ENCODE measurements around the gene DOCK1.
"Not testable (repeated sequence)": the region's sequence is repeated elsewhere in the genome, so short reads cannot be mapped to it uniquely, and the experiment has no call there.

Gene DOCK1

GRCh38 chr10:126904818-126905701 lies at the start of gene DOCK1:
Gene DOCK1, plus strand, starts transcription at chr10:126905428. Its CDS starts 90 bp downstream, at chr10:126905518.
- peak; percentile 84 for DNase-seq

GRCh38 chr10:126857178-126857806 lies 47.9 kb upstream of the DOCK1 start:
- peak; percentile 30 for DNase-seq

DNA sequence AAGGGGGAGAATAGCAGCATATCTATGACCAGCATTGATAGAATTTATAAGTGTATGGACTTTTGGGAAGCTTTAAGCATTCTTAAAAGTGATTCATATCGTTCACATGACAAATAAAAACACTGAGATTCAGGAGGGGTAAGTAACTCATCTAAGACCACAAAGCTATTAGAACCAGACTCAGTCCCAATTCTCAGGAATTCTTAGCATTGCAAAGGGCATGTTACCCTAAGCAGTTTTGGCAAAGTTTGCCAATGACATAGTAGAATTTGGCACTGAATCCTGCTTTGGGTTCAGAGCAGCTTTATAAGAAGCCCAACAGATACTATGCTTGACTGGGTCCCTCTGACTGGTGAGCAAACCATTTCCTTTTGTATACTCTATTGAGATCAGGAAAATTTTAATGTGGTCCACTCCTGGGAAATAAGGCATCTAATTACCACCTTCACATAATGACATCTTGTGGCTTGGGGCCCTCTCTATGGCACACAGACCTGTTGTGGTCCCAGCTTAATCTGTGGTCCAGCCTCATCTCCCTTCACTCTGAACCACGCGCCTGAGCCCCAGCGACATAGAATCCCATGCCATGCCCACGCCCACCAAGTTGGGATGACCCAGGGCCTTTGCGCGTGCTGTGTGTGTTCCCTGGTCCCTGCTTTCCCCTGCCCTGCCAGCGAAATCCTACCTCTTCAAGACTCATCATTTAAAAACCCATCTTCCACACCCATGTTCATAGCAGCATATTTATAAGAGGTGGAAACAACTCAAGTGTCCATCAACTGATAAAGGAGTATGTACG lies 37.5 kb upstream of the DOCK1 start:
- DNase-seq: no peak

- DNase-seq: no peak
Observed at GRCh38 chr10:126868371-126868770, 36.9 kb upstream of the DOCK1 start.

- no peak for DNase-seq
Observed at GRCh38 chr10:126872135-126872534, 33.1 kb upstream of the DOCK1 start.

- DNase-seq: peak; percentile 87
Observed at GRCh38 chr10:126872768-126873167, 32.5 kb upstream of the DOCK1 start.

- DNase-seq: no peak
Observed at GRCh38 chr10:126876456-126876855, 28.8 kb upstream of the DOCK1 start.

GRCh38 chr10:126877390-126877789 lies 27.8 kb upstream of the DOCK1 start:
- no peak for DNase-seq

DNA sequence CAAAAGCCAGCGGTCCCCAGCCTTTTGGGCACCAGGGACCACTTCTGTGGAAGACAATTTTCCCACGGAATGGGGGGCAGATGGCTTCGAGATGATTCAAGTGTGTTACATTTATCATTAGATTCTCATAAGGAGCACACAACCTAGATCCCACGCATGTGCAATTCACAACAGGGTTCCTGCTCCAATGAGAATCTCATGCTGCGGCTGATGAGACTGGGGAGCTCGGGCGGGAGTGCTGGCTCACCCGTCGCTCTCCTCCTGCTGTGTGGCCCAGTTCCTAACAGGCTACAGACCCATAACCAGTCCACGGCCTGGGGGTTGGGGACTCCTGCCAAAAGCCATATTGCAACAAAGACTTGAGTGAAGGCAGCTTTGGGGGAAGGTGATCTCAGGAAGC lies 26.6 kb upstream of the DOCK1 start:
- DNase-seq: no peak

- DNase-seq: no peak
Observed at GRCh38 chr10:126880926-126881325, 24.3 kb upstream of the DOCK1 start.

DNA sequence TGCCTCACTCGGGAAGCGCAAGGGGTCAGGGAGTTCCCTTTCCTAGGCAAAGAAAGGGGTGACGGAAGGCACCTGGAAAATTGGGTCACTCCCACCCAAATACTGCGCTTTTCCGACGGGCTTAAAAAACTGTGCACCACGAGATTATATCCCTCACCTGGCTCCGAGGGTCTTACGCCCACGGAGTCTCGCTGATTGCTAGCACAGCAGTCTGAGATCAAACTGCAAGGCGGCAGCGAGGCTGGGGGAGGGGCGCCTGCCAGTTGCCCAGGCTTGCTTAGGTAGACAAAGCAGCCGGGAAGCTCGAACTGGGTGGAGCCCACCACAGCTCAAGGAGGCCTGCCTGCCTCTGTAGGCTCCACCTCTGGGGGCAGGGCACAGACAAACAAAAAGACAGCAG lies 23.2 kb upstream of the DOCK1 start:
- peak; percentile 74 for DNase-seq

DNA sequence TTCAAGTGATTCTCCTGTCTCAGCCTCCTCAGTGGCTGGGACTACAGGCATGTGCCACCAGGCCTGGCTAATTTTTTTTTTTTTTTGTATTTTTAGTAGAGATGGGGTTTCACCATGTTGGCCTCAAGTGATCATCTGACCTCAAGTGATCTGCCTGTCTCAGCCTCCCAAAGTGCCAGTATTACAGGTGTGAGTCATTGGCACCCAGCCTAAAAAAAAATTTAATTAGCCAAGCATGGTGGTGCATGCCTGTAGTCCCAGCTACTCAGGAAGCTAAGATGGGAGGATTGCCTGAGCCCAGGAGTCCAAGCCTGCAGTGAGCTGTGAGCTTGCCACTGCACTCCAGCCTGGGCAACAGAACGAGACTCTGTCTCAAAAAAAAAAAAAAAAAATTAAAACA lies 16.8 kb upstream of the DOCK1 start:
- not testable (repeated sequence) for DNase-seq

DNA sequence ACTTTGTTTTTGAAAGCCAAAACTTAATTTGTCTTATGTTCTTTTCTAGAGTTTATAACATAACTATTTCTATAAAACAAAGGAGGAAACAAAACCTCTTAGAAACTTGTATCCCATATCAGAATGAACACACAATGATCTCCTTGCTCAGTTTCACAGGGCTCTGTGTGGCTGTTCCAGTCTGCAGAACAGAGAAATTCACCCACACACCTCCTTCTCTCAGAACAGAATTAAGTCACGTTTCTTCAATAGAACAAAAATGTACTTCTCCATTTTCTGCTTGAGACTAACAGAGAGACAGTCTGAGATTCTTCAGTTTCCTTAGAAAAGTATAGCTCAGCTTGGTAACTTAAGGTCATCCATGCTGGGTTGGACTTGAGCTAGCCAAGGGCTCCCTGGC lies 15.8 kb upstream of the DOCK1 start:
- no peak for DNase-seq

DNA sequence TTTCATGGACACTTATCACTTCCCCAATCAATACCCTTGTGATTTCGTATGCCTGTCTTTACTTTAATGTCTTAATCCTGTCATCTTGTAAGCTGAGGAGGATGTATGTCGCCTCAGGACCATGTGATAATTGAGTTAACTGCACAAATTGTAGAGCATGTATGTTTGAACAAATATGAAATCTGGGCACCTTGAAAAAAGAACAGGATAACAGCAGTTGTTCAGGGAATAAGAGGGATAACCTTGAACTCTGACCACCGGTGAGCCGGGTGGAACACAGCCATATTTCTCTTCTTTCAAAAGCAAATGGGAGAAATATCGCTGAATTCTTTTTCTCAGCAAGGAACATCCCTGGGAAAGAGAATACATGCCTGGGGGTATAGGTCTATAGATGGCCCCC lies 14.4 kb upstream of the DOCK1 start:
- not testable (repeated sequence) for DNase-seq

- no peak for DNase-seq
Observed at GRCh38 chr10:126892226-126893175, 12.7 kb upstream of the DOCK1 start.

DNA sequence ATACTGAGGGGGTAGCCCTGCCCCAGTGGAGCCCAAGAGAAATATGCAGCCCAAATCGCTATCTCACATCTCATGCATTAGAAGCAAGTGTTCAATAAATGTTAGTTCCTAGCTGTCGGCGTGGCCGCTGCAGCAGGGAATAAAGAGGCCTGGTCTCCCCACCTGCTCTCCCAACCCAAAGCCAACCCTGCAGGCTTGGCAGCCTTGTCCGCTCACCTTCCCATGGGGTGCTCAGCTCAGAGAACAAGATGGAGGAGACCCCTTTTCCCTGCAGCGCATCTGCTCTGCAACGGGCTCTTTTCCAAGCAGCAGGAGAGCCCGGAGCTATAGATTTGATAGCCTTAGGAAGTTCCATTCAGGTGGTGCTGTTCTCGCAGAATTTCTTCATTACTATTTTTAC lies 12.0 kb upstream of the DOCK1 start:
- no peak for DNase-seq

- DNase-seq: no peak
Observed at GRCh38 chr10:126893841-126894240, 11.4 kb upstream of the DOCK1 start.

GRCh38 chr10:126895214-126895781 lies 9.9 kb upstream of the DOCK1 start:
- no peak for DNase-seq

DNA sequence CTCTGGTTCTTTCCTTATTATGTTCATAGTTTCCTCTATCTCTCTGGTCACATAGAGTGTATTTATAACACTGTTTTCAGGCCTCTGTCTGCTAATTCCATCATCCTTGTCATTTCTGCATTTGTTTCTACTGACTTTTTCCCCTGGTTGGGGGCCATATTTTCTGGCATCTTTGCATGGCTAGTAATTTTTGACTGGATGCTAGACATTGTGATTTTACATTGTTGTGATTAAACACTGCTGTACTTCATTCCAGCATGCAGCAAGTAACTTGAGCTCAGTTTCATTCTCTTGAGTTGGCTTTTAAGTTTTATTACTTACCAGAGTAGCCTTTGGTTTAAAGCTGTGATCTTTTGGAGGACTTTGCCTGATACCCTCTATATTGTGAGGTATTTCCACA lies 6.8 kb upstream of the DOCK1 start:
- no peak for DNase-seq

DNA sequence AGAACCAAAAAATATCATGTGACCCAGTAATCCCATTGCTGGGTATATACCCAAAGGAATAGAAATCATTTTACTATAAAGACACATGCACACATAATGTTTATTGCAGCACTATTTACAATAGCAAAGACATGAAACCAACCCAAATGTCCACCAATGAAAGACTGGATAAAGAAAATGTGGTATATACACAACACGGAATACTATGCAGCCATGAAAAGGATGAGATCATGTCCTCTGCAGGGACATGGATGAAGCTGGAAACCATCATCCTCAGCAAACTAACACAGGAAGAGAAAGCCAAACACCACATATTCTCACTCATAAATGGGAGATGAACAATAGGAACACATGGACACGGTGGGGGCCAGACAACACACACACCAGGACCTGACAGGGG lies 5.7 kb upstream of the DOCK1 start:
- DNase-seq: not testable (repeated sequence)

DNA sequence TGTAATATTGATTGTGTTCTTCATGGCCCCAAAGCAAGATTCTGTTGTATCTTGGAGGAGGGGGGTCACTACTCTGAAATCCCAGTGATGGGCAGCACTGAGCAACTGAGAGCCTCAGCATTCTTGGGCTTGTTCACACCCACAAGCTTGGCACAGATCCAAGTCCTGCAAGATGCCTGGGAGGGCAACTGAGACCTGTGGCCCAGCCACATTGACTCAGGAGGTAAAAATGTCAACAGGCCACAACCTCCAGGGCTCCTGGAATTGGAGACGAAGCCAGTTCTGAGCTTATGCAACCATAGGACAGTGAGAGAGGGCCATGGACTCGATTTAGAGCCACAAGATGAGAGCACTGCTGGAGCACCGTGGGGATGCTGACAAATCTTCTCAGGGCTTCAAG lies 3.1 kb upstream of the DOCK1 start:
- DNase-seq: peak; percentile 76
